ENCODE measurements around the gene ANAPC7.
"Not testable (repeated sequence)": the region's sequence is repeated elsewhere in the genome, so short reads cannot be mapped to it uniquely, and the experiment has no call there.

- not testable (repeated sequence) for TF ChIP-seq BRCA1 (IDR thresholded peaks at IDR 0.05); BRCA1 (CRISPR knock-in tag; IDR thresholded peaks at IDR 0.05); AFF4 (CRISPR knock-in tag; IDR thresholded peaks at IDR 0.05); EZH2 (IDR thresholded peaks at IDR 0.05; ENCODE audit: borderline replicate concordance, low read depth, low read length); ZNF24 (IDR thresholded peaks at IDR 0.05); OTX1 (CRISPR knock-in tag; IDR thresholded peaks at IDR 0.05); CTCF (IDR thresholded peaks at IDR 0.05 in 2 of 3, conservative IDR thresholded peaks at IDR 0.05 in 1 of 3; ENCODE audit: insufficient read depth in 2 of 3, low read depth in 1 of 3, low read length in 3 of 3); POLR2AphosphoS5 (IDR thresholded peaks at IDR 0.05; ENCODE audit: control insufficient read depth, insufficient read depth, low read depth, low read length); ZBTB49 (CRISPR knock-in tag; IDR thresholded peaks at IDR 0.05; ENCODE audit: borderline replicate concordance)
Observed at GRCh38 chr12:110378131-110378790, 25.2 kb downstream of the ANAPC7 start.
